HEK293 (cell line): ENCODE data around the gene IFI44L.

Experiments
- CTCF ChIA-PET: fragments of 350-600 bp; formaldehyde crosslinking; extraction: SDS; loops from one replicate; lab custom pipeline; 2021; ENCODE audit warnings: antibody characterized with exemption; lab: Yijun Ruan, JAX
- POLR2A ChIA-PET: fragments of 300-600 bp; formaldehyde crosslinking; extraction: SDS; loops from one replicate; lab custom pipeline; 2020; ENCODE audit warnings: antibody characterized with exemption, inconsistent platforms; lab: Yijun Ruan, JAX
- H3K27ac ChIP-seq: fragments of 200-500 bp; sonication (Bioruptor generic); 2 replicates; pipeline ENCODE4 v1.5.1; 2014; ENCODE audit warnings: low read depth, low read length, control low read depth, inconsistent platforms; ENCODE audit errors: extremely low read depth
- H3K36me3 ChIP-seq, 2 experiments: fragments of 200-500 bp in 1 of 2; sonication (Bioruptor generic) in 1 of 2; 1 replicate in 1 of 2; 2 replicates in 1 of 2; pipeline ENCODE4 v1.5.1; 2014 to 2017; ENCODE audit warnings: inconsistent platforms in 2 of 2, low read length in 2 of 2; ENCODE audit not compliant: control insufficient read depth in 2 of 2, insufficient read depth in 1 of 2
- H3K4me1 ChIP-seq: fragments of 200-500 bp; sonication (Bioruptor generic); 2 replicates; pipeline ENCODE4 v1.5.1; 2014; ENCODE audit warnings: mild to moderate bottlenecking, low read length, inconsistent platforms; ENCODE audit not compliant: control insufficient read depth, insufficient read depth
- H3K4me3 ChIP-seq: 2 replicates; pipeline ENCODE4 v1.5.1; 2011; ENCODE audit warnings: low read depth, mild to moderate bottlenecking, control low read depth, low read length, moderate library complexity
- H3K9me3 ChIP-seq: fragments of 200-500 bp; sonication (Bioruptor generic); 2 replicates; pipeline ENCODE4 v1.5.1; 2014; ENCODE audit warnings: low read depth, low read length, inconsistent platforms; ENCODE audit not compliant: control insufficient read depth, insufficient read depth
- CTCF ChIP-seq: fragments of 450-650 bp; formaldehyde crosslinking; IDR thresholded peaks from 2 replicates; pipeline ENCODE4 v1.5.1; 2016; ENCODE audit warnings: missing biosample characterization, missing genetic modification characterization
- ELK4 ChIP-seq: IDR thresholded peaks from 2 replicates; pipeline ENCODE4 v1.6.1; 2011; ENCODE audit warnings: mild to moderate bottlenecking, low read depth, low read length, borderline replicate concordance
- FEZF1 ChIP-seq: fragments of 450-650 bp; formaldehyde crosslinking; IDR thresholded peaks from 2 replicates; pipeline ENCODE4 v1.5.1; 2016; ENCODE audit warnings: missing biosample characterization, missing genetic modification characterization
- HIC1 ChIP-seq: fragments of 450-650 bp; formaldehyde crosslinking; IDR thresholded peaks from 2 replicates; pipeline ENCODE4 v1.5.1; 2016; ENCODE audit warnings: missing biosample characterization, missing genetic modification characterization
- TRIM28 ChIP-seq: IDR thresholded peaks from 2 replicates; pipeline ENCODE4 v1.6.1; 2011; ENCODE audit warnings: low read length, control low read depth, borderline replicate concordance
- YY1 ChIP-seq: fragments of 450-650 bp; formaldehyde crosslinking; IDR thresholded peaks from 2 replicates; pipeline ENCODE4 v1.5.1; 2018; ENCODE audit warnings: missing biosample characterization, missing genetic modification characterization
- ZBTB48 ChIP-seq: fragments of 450-650 bp; formaldehyde crosslinking; IDR thresholded peaks from 2 replicates; pipeline ENCODE4 v1.5.1; 2016; ENCODE audit warnings: missing biosample characterization, missing genetic modification characterization
- ZNF121 ChIP-seq: fragments of 450-650 bp; formaldehyde crosslinking; IDR thresholded peaks from 2 replicates; pipeline ENCODE4 v1.5.1; 2016; ENCODE audit warnings: missing biosample characterization, missing genetic modification characterization
- ZNF146 ChIP-seq: fragments of 450-650 bp; formaldehyde crosslinking; IDR thresholded peaks from 2 replicates; pipeline ENCODE4 v1.5.1; 2016; ENCODE audit warnings: missing biosample characterization, missing genetic modification characterization
- ZNF155 ChIP-seq: fragments of 450-650 bp; formaldehyde crosslinking; IDR thresholded peaks from 2 replicates; pipeline ENCODE4 v1.5.1; 2016; ENCODE audit warnings: missing biosample characterization, missing genetic modification characterization
- ZNF366 ChIP-seq: fragments of 450-650 bp; formaldehyde crosslinking; conservative IDR thresholded peaks from 2 replicates; pipeline ENCODE4 v1.5.1; 2016; ENCODE audit warnings: missing biosample characterization, missing genetic modification characterization
- ZNF404 ChIP-seq: fragments of 450-650 bp; formaldehyde crosslinking; IDR thresholded peaks from 2 replicates; pipeline ENCODE4 v1.5.1; 2017; ENCODE audit warnings: missing biosample characterization, missing genetic modification characterization
- ZNF518A ChIP-seq: fragments of 450-650 bp; formaldehyde crosslinking; conservative IDR thresholded peaks from 2 replicates; pipeline ENCODE4 v1.5.1; 2016; ENCODE audit warnings: low read depth, missing biosample characterization, missing genetic modification characterization
- ZNF549 ChIP-seq: fragments of 450-650 bp; IDR thresholded peaks from 2 replicates; pipeline ENCODE4 v1.5.1; 2018; ENCODE audit warnings: missing biosample characterization, missing genetic modification characterization, mild to moderate bottlenecking, inconsistent platforms, moderate library complexity
- ZNF555 ChIP-seq: fragments of 450-650 bp; formaldehyde crosslinking; conservative IDR thresholded peaks from 2 replicates; pipeline ENCODE4 v1.5.1; 2017; ENCODE audit warnings: missing biosample characterization, mild to moderate bottlenecking, missing genetic modification characterization, inconsistent platforms
- ZNF610 ChIP-seq: fragments of 450-650 bp; formaldehyde crosslinking; IDR thresholded peaks from 2 replicates; pipeline ENCODE4 v1.5.1; 2016; ENCODE audit warnings: missing biosample characterization, missing genetic modification characterization, borderline replicate concordance
- ZNF670 ChIP-seq: fragments of 450-650 bp; formaldehyde crosslinking; IDR thresholded peaks from 2 replicates; pipeline ENCODE4 v1.5.1; 2016; ENCODE audit warnings: missing biosample characterization, missing genetic modification characterization, low read depth
- ZSCAN30 ChIP-seq: fragments of 450-650 bp; IDR thresholded peaks from 2 replicates; pipeline ENCODE4 v1.5.1; 2018; ENCODE audit warnings: missing biosample characterization, mild to moderate bottlenecking, missing genetic modification characterization, moderate library complexity

Gene IFI44L

GRCh38 chr1:78570539-78570938 is 49.7 kb upstream of the IFI44L start (continued):
- no peak for TF ChIP-seq ZNF366 (tag by site-specific recombination)
- TF ChIP-seq ZNF155 (tag by site-specific recombination), result no peak

- H3K4me3 ChIP-seq, result no peak overlapping the region
- ChIA-PET POLR2A (interaction anchor here (0.7 kb wide), 1 partner anchor 24 kb away, joined by 3 read pairs; no protein-coding TSS in a partner anchor), CTCF (no interaction called here)
- H3K36me3 ChIP-seq, result no peaks in the 10 kb centered on the region
- no peak overlapping the region for H3K27ac ChIP-seq
- no peaks in the 10 kb centered on the region for H3K4me1 ChIP-seq
- H3K9me3 ChIP-seq, result no peaks in the 10 kb centered on the region
- no peak for TF ChIP-seq TRIM28
- no peak for TF ChIP-seq ZNF610 (tag by site-specific recombination)
- no peak for TF ChIP-seq FEZF1 (tag by site-specific recombination)
- no peak for TF ChIP-seq ZNF555
- TF ChIP-seq ZNF670, result no peak
- TF ChIP-seq ZNF549, result no peak
- no peak for TF ChIP-seq ZBTB48 (tag by site-specific recombination)
- no peak for TF ChIP-seq ELK4
- no peak for TF ChIP-seq ZNF146 (tag by site-specific recombination)
Measured at GRCh38 chr1:78577257-78578100, 42.8 kb upstream of the IFI44L start.

GRCh38 chr1:78586572-78586971 is 33.7 kb upstream of the IFI44L start:
- CTCF ChIA-PET, result interaction anchor here (0.9 kb wide), 1 partner anchor 318 kb away, joined by 3 read pairs; no protein-coding TSS in a partner anchor

More at GRCh38 chr1:78586572-78586971, 33.7 kb upstream of the IFI44L start:
- Histone ChIP-seq H3K4me1 (no peaks in the 10 kb centered on the region), H3K36me3 (no peaks in the 10 kb centered on the region), H3K4me3 (no peak overlapping the region), H3K27ac (no peak overlapping the region), H3K9me3 (no peaks in the 10 kb centered on the region)
- TF ChIP-seq HIC1 (no peak), ZSCAN30 (tag by site-specific recombination) (no peak), ZNF121 (no peak), YY1 (tag by site-specific recombination) (no peak), CTCF (tag by site-specific recombination) (no peak), ZNF404 (tag by site-specific recombination) (no peak), ZNF610 (tag by site-specific recombination) (no peak), ZNF518A (tag by site-specific recombination) (no peak)
- POLR2A ChIA-PET, result no interaction called here
